HL-60/S4 (cell line): ENCODE measurements around the gene ATP2C1.

Source experiments
- in situ Hi-C: fragments of 300-500 bp; cut with MboI; formaldehyde crosslinking; loops from 2 replicates; pipeline ENCODE4 v1.14.3; 2022; ENCODE audit warnings: low sequenced_read_pairs

The ATP2C1 gene

DNA sequence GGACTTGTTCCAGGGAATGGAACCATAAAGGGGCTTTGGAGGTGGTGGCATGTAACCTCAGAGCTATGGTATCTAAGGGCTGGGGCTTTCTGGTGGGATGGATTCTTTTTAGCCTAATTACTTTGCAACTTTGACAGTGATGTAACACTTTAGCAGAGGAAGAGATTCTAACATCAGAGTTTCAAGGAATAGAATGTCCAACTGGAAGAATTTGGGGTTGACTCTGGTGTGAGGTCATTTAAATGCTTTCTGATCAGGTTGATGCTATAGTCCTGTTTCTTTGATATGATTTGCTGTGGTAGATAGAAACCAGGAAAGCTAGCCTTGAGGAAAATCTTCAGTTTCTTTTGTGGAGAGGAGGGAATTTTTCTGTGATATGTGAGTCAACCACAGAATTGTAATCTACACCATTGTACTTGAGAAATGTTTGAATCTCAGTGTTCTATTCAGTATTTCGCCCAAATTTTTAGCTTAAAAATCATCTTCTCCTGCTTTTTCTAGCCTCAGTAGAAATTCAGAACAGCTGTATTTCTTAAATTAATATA is 40.0 kb downstream of the ATP2C1 start:
- in situ Hi-C loops: no loop called here

DNA sequence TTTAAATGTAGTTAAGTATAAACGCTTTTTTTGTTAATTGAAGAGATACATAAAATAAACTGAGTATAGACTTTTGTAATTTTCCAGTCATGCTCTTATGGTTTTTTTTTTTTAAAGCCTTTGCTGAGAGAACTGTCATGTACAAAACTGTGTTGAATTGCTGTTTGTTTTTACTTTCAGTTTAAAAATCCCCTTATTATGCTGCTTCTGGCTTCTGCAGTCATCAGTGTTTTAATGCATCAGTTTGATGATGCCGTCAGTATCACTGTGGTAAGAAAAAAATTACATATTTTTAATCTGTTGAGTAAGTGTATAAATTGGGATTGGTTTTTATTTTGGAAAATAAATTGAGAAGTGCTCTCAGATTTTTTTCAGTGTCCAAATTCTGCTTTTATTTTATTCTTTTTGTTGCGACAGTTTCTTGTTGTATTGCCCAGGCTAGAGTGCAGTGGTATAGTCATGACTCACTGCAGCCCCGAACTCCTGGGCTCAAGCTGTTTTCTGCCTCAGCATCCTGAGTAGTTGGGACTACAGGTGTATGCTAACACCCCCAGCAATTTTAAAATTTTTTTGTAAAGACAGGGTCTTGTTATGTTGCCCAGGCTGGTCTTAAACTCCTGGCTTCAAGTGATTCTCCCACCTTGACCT is 40.7 kb downstream of the ATP2C1 start:
- in situ Hi-C loops: no loop called here

DNA sequence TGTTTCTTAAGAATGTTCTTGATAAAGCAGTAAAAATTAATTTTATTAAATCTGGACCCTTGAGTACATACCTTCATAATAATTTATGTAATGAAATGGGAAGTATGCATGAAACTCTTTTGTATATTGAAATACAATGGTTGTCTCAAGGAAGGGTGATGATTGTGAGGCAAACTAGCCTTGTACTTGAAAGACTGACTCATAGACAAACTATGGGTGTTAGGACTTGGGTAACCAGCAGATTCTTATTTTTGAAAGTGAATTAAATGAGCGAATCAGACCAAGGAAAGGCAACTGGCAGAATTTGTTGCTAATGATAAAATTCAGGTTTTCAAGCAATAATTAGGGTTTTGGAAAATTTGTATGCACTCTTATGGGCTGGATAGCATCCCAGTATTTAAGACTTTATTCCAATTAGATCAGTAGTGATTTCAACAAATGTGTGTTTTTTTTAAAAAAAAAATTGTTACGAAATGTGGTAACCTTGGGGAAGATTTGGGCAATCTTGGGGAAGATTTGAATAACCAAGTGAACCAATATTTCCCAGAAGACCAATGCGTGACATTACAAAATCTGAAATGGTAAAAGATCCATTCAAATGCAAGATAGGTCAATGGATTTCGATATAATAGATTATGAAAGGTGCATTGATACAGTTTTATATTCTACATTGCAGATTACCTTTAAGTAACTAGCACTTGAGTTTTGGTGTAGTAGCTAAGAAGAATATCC is 42.0 kb downstream of the ATP2C1 start:
- in situ Hi-C loops: no loop called here

DNA sequence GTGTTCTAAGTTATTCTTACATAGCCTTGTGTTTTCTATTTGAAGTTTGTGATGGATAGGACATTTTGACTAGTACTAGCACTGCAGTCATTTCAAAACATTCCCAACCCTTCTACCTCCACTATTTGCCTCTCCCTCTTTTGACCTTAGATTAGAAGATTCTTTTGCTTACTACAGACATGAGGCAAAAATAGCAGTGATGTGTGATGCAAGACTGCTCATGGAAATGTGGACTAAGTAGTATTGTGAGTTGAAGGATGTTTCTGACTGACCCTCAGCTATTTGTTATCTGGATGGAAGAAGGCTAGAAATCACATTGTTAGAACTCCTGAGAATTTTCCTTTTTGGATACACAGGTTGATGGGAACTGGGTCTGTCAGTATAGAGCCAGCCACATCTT is 45.9 kb downstream of the ATP2C1 start:
- in situ Hi-C loops: no loop called here

DNA sequence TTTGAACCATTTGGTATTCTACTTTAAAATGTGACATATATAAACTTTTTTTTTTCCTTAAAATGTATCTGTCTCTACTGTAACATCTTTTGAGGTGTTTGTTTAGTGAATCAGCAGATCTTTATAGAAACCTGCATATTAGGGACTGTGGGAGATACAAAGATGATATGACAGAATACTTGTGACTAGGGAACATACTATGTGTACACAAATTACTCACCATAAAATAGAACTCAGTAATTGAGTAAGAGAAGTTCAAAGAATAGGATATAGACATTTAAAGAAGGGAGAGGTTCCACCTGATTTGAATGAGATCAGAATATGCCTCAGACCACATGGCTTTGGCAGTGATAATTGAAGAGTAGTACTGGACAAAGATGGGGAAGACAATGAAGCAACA is 47.9 kb downstream of the ATP2C1 start:
- in situ Hi-C loops: no loop called here

DNA sequence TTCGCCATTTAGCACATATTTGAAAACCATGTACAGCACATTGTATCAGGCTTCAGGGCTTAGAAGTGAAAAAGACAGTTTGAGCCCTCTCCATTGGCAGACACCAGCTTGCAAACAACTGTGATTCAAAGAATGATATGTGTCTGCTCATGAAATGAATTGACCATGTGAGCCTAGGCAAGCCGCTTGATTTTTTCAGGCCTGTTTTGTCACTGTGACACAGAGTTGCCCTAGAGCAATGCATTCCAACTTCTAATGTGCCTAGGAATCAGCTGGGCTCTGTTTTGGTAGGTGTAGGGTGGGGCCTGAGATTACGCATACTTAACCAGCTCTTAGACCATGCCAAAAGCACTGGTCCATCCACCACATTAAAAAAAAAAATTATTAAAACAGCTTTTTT is 53.0 kb downstream of the ATP2C1 start:
- in situ Hi-C loops: no loop called here

DNA sequence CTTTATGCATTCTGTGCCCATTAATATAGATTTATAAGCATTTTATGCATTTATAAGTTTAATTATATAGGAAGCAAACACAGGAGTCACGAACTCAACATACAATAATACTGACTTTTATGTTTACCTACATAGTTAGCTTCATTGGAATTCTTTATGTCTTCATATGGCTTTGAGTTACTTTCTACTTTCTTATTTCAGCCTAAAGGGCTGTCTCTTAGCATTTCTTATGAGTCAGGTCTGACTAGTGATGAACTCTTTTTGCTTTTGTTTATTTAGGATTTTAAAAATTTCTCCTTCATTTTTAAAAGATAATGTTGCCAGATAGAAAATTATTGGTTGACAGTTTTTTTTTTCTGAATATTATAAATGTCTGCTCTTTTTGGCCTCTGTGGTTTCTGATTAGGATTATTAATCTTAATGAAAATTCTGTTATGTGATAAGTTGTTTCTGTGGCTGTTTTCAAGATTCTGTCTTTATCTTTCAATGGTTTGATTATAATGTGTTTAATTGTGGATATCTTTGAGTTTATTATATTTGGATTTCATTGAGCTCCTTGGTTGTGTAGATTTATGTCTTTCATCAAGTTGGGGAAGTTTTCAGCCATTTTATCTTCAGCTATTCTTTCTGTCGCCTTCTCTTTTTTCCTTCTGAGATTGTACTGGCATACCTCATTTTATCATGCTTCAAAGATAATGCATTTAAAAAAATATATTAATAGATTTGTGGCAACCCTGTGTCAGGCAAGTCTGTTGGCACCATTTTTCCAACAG is 54.3 kb downstream of the ATP2C1 start:
- in situ Hi-C loops: no loop called here

DNA sequence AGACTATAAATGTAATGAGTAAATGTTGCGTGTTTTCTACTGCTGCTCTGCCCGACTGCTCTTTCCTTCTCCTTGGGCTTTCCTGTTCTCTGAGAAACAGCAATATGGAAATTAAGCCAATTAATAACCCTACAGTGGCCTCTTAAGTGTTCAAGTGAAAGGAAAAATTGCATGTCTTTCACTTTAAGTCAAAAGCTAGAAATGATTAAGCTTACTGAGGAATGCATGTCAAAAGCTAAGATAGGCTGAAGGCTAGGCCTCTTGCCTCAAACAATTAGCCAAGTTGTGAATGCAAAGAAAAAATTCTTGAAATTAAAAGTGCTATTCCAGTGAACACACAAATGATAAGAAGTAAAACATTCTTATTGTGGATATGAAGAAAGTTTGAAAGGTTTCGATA is 55.0 kb downstream of the ATP2C1 start:
- in situ Hi-C loops: no loop called here

DNA sequence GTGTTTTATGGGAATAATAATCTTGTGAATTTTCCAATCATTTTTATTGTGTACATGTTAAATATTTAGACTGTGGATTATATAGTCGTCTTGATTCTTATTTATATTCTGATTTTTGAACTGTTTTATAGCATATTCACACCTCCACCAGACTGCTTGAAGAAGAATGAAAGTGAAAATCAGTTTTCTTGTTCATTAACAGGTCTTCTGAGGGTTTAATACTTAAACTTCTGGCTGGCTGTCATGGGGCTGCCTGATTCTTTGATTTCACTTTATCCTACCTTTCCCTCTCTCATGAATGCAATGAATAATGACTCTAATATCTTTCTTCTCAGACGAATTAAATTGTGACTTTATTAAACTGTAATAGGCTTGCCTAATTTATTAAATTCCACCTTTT is 56.2 kb downstream of the ATP2C1 start:
- in situ Hi-C loops: no loop called here

DNA sequence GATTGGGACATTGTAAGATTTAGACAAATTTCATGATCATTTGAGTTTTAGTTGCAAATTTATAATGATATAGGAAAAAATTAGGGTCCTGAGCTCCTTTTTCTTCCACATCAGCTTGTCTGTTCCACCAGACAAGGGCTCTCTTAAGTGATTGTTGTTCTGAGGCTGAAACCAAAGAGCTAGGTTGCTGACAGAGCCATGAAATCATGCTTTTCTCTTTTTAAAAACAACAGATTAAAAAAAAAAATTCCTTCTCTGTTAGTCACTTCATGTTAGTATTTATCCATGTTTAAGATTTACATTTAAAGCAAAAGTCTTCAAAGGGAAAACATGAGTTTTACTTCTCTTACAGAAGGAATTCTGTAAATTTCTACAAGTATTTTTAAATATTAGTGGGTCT is 56.8 kb downstream of the ATP2C1 start:
- in situ Hi-C loops: no loop called here

DNA sequence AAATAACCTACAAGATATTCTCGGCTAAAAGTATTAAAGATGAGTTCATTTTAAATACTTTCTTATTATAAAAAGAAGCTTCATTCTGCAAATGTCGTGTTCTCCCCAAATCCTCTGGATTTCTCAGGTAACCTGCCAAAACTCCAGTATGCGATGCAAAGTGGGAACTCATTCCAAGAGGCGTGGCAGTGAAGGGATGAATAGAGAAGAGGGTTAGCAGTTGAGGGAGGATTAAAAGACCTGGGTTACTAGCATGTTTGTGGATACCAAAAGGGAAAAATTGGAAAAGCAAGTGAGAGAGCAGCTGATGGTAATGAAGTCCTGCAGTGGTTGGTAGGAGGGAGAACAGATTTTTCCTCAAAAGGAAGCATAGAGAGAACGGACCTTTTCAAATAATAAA is 61.6 kb downstream of the ATP2C1 start:
- in situ Hi-C loops: no loop called here

DNA sequence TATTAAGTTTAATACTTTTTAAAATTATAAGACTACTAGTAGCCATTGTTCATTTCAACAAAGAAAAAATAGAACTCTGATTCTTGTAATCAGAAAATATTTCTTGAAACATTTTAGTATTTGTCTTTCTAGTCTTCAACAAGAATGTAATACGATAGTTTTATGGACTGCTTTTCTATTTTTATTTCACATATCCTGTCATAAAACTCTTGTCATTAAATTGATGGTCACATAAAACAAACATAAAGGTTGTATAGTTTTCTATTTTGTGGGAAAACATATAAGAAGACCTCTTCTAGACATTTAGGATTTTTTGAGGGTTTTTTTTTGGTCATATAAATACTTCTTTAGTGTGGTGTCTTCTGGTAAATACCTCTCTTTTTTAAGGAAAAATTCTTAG is 62.4 kb downstream of the ATP2C1 start:
- in situ Hi-C loops: no loop called here

DNA sequence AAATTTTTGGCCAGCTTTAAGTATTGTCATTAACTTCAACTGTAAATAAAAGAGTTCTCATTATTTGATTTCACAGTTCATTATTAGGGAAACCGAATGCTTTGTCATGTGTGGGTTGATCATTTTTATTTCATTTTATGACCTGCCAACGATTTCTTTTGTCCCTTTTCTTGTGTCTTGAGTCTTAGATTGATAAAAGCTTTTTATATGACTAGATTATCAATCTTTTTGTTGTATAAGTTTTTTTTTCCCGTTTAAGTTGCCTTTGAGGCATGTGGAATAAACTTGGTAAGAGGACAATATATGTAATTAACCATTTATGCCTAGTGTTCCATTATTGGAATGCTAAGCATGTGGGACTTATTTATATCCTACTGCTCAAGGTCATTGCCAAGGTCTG is 62.8 kb downstream of the ATP2C1 start:
- in situ Hi-C loops: no loop called here

DNA sequence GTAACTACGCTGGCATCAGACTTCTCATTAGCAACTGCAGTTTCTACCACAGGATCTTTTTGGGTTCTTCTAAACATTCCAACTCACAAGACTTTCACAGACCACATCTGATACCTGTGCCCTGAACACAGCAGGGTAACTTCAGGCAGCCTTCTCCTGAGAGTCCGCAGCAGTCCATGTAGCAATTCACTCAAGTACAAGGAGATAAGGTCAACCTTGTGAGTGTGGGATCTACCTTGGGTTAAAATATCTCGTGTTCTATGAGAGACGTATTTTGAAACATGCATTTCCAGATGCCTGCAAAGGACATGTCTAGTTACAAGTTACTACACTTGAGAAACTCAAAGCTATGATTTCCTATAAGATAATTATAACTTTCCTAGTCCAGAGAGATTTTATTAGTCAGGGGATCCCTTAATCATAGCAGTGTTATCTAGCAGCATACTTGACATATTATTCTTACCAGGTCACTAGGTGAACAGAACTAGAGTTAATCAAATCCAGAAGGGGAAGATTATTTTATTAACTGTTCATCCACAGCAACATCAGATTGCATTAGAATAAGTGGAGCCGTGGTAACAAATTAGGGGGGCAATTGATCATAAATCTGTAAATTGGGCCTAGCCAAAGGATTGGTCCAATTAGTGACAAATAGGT is 66.4 kb downstream of the ATP2C1 start:
- in situ Hi-C loops: no loop called here

DNA sequence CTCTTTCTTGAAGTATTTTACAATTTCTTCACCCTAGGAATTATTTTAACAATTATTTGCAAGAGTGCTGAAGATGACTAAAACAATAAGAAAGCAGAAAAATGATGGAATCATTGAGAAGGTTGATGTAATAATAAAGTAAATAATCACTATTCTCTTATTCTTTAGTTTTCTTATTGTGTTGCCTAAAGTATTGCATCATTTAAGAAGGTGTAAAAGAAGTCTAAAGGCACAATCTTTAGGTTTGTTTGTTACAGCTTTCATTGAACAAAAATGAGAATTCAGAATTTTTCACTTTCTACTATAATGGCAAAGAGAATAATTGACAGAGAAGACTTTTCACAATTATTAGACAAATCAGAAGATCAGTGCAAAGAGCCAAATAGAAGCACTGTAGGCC is 67.6 kb downstream of the ATP2C1 start:
- in situ Hi-C loops: no loop called here

DNA sequence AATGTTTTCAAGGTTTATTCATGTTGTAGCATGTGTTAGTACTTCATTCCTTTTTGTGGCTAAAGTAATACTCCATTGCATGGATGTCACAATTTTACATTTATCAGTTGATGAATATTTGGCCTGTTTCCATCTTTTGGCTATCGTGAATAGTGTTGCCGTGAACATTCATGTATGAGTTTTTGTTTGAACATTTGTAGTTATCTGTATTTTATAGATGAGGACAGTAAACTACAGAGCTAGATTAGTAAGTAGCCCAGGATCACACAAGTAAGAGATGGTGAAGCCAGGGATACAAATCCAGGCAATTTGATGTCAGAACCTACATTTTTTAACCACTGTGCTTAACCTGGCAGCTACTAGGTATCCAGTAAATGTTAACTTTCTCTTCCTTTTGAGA is 69.6 kb downstream of the ATP2C1 start:
- in situ Hi-C loops: no loop called here

DNA sequence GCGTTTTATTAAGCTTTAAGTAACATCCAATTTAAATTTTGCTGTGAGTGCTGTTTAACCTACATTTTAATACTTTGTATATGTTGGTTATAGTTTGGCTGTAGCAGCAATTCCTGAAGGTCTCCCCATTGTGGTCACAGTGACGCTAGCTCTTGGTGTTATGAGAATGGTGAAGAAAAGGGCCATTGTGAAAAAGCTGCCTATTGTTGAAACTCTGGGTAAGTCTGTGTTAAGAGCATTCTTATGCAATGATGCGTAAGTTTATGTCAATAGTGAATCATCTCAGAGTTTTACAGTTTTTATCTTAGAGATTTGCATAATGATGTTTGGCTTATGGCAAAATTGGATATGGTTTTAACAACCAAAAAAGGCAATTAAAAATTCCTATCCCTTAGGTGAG is 70.0 kb downstream of the ATP2C1 start:
- in situ Hi-C loops: no loop called here

DNA sequence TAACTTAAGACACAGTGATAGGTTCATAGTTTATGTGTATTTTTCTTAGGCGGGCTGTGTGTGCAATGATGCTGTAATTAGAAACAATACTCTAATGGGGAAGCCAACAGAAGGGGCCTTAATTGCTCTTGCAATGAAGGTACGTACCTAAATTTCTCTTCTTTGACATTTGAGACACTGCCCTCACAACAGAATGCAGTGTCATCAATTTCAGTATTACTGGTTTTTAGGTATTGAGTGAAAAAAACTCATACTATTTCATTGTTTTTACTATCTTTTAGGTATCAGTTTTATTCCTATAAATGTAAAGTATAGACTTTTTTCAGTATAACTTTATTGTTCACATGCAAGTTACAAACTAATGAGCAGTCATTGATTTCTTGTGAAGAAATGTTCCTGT is 73.4 kb downstream of the ATP2C1 start:
- in situ Hi-C loops: no loop called here

DNA sequence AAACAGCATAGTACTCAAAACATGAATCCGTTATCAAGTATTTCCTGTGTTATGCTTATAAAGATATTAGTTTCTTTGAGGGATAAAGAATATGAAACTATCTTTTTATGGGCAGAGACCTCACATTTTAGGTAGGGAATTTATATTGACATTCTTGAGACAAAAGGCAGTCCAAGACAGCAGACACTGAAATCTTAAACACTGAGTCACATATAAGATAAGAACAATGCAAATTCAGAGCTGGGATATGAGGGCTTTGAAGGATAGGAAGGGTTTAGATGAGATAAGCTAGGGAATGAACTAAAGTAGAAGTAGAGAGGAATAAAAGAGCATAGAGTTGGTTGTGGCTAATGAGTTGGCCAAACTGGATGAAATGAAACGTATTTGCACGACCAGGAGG is 74.3 kb downstream of the ATP2C1 start:
- in situ Hi-C loops: no loop called here

DNA sequence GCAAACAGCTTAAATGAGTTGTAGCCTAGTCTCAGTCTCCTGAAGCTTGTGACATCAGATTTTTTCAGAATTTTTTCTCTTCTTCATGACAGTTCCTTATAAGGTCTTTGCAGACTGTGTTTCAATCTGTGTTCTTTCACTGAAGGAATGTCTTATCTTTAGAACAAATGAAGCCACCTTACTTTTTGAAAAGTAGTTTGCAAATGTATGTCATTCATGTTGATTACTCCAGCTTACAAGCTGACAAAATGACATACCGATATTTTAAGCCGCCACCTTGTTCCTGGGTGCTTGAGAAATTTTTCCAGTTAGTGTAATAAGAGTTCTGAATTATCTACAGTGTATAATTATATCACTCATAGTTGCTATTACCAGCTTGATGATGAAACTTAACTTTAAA is 75.7 kb downstream of the ATP2C1 start:
- in situ Hi-C loops: no loop called here

DNA sequence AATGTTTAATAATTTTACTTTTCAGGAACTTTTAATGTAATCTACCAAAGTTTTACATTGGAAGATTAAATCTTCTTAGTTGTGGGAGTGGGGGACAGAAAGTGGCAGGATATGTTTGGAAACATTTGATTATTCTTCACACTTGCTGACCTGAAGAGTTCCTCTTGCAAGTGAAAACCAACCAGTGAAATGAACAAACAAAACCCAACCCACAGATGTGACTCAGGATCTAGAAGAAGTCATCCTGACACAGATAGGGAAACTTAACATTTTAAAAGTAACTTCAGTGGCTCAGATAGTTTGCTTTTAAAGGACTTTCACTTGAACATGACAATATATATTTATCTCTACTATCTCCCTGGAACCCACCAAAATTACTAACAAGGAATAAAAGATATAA is 77.3 kb downstream of the ATP2C1 start:
- in situ Hi-C loops: no loop called here
